ENCODE results near the gene COL26A1.
A peak's percentile ranks its signal among the peaks of the same experiment; 100 is the strongest.
"Not testable (repeated sequence)": the region's sequence is repeated elsewhere in the genome, so short reads cannot be mapped to it uniquely, and the experiment has no call there.

COL26A1 gene

GRCh38 chr7:101496017-101496416 is 133.3 kb downstream of the COL26A1 start:
- DNase-seq (no peak), ATAC-seq (no peak)

DNA sequence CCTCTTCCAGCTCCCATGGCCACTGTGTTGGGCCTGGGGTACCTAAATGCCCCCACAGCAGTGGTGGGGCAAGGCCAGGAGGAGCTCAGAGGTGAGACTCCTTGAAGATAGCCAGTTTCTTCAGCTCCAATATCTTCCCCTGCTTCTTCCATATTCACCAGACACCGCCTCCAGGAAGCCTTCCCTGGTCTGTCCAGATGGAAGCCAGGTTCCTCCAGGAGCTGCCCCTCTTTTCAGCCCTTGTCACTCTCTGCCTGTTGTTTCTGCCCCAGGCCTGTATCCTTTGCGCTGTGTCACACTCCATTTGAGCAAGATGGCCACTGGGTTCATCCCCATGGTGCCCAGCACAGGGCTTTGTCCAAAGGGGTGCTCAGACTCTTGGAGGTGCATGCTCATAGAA is 138.7 kb downstream of the COL26A1 start:
- no peak for DNase-seq

DNA sequence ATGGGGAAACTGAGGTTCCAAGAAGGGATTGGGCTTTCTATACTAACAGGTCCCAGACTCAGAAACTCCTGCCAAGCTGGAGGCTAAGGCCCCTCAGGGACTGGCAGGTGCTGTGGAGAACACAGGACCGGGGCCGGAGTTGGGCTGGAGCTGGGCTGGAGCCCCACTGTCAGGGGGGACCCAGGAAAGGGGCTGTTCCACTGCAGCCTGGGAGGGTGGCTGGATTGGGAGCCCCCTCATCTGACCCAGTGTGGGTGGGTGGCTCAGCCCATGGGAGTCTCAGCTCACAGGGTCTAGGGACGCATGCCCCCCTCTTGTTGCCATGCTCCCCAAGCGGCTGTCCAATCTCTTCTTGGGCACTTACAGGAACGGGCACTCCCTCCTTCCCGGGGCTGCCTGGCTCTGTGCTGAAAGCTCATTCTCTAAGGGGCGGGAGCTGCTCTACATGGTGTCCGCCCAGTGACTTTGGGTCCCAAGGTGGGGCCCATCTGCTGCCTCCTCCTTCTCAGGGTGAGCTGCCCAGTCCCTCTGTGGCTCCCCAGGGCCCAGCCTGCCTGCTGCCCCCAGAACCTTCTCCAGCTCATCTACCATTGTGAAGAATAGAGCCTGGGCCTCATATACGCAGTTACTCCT is 139.9 kb downstream of the COL26A1 start:
- ATAC-seq (peak; percentile 34), DNase-seq (no peak)

More for the DNA sequence above, 138.7 kb downstream of the COL26A1 start:
- no peak for ATAC-seq

DNA sequence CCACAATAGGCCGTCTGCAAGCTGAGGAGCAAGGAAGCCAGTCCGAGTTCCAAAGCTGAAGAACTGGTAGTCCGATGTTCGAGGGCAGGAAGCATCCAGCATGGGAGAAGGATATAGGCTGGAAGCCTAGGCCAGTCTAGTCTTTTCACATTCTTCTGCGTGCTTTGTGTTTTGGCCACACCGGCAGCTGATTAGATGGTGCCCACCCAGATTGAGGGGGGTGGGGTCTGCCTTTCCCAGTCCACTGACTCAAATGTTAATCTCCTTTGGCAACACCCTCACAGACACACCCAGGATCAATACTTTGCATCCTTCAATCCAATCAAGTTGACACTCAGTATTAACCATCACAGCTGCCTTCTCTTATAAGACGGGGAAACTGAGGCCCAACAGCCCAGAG is 142.8 kb downstream of the COL26A1 start:
- DNase-seq, ATAC-seq: not testable (repeated sequence)

DNA sequence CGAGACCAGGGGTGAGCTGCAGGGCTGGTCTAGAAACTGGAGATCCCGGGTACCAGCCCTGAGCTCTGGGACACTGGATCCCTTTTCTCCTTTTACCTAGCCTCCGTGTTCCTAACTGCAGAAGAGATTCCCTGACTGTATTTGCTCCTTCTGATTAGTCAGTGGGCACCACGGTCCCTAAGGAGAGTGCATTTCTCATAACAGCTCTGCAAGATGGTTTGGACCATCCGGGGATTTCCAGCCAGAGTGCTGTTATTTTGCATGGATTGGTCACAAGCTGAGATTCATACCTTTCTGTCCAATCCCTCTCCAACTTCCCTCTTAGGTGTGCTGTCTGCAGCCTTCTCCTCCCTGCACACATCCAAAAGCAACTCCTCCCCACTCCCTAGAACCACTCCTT is 143.9 kb downstream of the COL26A1 start:
- ATAC-seq (no peak), DNase-seq (no peak)

DNA sequence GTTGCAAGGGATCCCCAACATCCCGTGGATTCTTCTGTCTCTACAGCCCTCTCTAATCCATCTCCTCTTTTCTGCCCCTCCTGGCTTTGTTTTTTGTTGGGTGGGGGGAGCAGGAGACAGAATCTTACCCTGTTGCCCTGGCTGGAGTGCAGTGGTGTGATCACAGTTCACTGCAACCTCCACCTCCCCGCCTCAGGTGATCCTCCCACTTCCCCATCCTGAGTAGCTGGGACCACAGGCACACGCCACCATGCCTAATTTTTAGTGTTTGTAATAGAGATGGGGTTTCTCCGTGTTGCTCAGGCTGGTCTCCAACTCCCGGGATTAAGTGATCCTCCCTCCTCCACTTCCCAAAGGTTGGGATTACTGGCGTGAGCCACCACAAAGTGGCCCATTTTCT is 144.7 kb downstream of the COL26A1 start:
- no peak for ATAC-seq

DNA sequence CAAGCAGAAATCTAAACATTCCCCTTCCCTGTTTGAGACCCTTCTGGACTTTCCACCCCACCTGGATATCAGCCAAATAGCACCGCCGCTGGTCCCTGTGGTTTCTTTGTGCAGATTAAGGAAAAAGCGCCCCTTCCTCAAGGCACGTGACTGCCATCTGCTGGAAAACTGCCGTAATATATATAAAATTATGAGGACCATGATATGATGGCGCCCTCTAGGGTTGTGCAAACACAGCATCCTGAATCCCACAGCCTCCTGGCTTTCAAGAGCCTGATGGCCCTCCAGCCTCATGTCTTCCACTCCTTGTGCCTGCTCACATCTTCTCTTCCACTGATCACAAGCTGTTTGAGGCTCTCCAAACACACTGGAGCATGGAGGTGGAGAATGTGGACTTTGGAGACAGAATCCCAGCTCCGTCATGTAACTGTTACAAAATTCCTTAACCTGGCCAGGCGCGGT is 145.1 kb downstream of the COL26A1 start:
- DNase-seq = peak; percentile 42
- ATAC-seq = peak; percentile 56

More for the DNA sequence above, 144.7 kb downstream of the COL26A1 start:
- no peak for DNase-seq

DNA sequence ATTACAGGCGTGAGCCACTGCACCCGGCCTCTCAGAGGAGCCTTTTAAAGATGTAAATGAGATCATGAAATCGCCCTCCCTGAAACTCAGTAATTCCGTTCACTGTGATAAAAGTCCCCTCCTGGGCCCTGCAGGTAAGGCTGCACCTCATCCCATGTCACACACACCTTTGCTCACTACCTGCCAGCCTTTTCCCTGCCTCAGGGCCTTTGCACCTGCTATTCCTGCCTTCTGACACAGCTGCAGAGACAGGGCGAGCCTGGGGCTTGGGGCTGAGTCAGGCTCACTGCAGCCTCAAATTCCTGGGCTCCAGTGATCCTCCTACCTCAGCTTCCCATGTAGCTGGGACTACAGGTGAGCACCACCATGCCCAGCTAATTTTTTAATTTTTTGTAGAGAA is 147.6 kb downstream of the COL26A1 start:
- ATAC-seq (no peak), DNase-seq (no peak)

- DNase-seq (no peak), ATAC-seq (no peak)
These were observed 149.3 kb downstream of the COL26A1 start for GRCh38 chr7:101511965-101512364.

GRCh38 chr7:101516851-101517250 is 154.2 kb downstream of the COL26A1 start:
- DNase-seq = no peak
- no peak for ATAC-seq

DNA sequence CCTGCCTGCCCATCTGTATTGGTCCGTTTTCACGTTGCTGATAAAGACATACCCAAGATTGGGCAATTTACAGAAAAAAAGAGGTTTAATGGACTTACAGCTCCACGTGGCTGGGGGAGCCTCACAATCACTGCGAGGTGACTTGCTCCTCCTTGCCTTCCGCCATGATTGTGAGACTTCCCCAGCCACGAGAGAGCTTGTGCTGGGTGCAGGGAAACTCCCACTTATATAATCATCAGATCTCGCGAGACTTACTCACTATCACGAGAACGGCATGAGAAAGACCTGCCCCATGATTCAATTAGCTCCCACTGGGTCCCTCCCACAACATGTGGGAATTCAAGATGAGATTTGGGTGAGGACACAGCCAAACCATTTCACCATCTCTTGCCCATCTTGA is 154.6 kb downstream of the COL26A1 start:
- no peak for DNase-seq
- ATAC-seq = no peak

GRCh38 chr7:101518336-101518735 is 155.7 kb downstream of the COL26A1 start:
- DNase-seq (no peak), ATAC-seq (no peak)

GRCh38 chr7:101519324-101520023 is 156.8 kb downstream of the COL26A1 start:
- ATAC-seq (no peak), DNase-seq (no peak)

GRCh38 chr7:101521430-101521925 is 158.8 kb downstream of the COL26A1 start:
- DNase-seq = no peak
- ATAC-seq = no peak

- DNase-seq = no peak
- no peak for ATAC-seq
These were observed 159.3 kb downstream of the COL26A1 start for GRCh38 chr7:101522021-101522420.

GRCh38 chr7:101527844-101528667 is 165.4 kb downstream of the COL26A1 start:
- DNase-seq = no peak

DNA sequence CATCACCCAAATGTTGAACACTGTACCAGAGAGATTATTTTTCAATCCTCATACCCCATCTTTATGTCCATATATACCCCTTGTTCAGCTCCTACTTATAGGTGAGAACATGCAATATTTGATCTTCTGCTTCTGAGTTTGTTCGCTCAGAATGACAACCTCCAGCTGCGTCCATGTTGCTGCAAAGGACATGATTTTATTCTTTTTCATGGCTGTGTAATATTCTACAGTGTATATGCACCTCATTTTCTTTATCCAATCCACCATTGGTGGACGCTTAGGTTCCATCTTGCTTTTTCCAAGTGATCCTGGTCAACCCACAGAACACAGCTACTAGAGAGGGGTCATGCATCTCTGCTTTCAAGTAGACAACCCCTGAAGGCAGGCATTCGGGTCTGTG is 166.9 kb downstream of the COL26A1 start:
- DNase-seq (no peak), ATAC-seq (no peak)

More at GRCh38 chr7:101527844-101528667, 165.4 kb downstream of the COL26A1 start:
- ATAC-seq = no peak

DNA sequence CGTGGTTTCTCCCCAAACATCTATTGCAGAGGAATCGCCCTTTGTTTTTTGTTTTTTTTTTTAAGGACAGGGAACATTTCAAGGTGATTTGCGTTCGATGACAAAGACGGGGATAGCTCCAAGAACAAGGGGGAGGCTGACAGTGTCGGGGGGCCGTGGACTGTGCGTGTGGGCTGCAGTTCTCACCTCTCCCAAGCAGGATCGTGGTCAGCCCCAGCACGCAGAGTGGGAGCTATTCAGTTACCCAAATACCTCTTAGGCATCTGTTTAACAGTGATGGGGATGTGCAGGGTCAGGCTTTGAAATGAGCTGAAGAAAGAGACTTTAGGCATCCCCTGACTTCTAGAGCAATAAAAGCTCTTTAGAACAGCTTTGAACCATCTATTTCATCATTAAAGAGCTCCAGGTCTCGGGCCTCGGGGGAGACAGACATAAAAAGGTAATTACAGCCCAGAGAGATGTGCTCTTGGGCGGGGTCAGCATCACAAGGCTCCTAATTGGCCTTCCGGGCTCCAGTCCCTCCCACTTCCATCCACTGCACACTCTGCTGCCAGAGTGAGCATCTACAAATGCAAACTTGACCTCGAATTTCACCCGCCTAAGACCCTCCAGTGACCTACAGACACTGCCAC is 169.2 kb downstream of the COL26A1 start:
- DNase-seq (no peak), ATAC-seq (no peak)

- ATAC-seq (no peak), DNase-seq (no peak)
These were observed 169.9 kb downstream of the COL26A1 start for GRCh38 chr7:101532400-101533102.

DNA sequence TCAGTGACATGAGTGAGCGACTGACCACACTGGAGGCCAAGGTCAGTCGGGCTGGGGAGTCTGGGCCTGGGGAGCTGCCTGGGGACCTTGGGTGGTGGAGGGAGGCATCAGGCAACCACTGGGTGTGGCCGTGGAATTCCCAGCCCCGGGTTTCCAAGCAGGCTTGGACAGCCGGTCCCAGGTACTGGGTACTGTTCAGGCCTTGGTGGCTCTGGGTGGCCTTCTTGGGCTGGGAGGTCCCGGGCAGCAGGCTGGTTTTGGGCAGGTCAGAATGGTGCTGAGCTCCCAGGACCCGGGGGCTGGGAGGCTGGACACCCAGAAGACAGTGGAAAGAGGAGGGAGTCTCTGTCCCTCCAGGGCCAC is 170.4 kb downstream of the COL26A1 start:
- ATAC-seq = no peak
- no peak for DNase-seq

GRCh38 chr7:101534015-101534803 is 171.5 kb downstream of the COL26A1 start:
- ATAC-seq (no peak), DNase-seq (no peak)
